ENCODE measurements around the gene PTPRN2. TPM values are rescaled to one million over a fixed set of nuclear protein-coding genes. Genes with fewer than 3 reads are reported as not detected.

PTPRN2 gene
- total RNA-seq, 1 donor from 2014 or later: 1.8 TPM

DNA sequence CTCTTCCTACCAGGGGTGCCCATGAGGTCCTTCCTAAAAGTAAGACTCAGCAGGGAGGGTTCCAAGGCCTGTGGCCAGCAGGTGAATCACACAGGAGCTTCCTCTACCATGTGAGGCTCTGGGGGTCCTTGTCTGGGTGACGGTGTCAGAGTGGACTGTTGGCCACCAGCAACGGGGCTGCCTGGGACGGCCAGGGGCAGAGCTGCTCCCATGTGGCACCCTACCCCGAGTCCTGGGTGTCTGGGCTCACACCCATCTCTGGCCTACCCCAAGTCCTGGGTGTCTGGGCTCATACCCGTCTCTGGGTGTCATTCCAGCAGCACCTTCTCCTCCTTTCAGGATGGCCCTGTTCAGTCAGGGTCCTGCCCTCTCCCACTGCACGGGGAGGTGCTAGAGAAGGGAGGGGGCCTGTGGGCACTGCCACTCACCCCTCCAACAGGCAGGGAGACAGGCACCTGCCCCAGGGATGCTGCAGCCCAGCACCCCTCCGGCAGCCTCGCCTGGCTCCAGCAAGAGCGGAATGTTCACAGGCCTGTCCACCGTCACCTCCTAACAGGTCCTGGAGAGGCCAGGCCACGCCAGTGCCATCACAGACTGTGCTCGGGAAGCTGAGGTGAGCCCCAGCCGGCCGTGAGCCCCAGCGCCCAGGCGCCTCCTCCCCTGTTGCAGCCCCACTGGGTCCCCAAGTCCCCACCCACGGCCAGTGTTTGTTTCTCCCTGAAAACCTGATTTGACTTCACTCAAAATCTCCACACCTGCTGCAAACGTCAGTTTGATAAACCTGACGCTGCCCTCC is 143.7 kb downstream of the PTPRN2 start:
- intact Hi-C loops (cut with micrococcal nuclease): no loop called here
- H3K27me3 Mint-ChIP-seq: no peaks in the 10 kb centered on the region
- no peak for DNase-seq
- TF ChIP-seq, protein P1, sequence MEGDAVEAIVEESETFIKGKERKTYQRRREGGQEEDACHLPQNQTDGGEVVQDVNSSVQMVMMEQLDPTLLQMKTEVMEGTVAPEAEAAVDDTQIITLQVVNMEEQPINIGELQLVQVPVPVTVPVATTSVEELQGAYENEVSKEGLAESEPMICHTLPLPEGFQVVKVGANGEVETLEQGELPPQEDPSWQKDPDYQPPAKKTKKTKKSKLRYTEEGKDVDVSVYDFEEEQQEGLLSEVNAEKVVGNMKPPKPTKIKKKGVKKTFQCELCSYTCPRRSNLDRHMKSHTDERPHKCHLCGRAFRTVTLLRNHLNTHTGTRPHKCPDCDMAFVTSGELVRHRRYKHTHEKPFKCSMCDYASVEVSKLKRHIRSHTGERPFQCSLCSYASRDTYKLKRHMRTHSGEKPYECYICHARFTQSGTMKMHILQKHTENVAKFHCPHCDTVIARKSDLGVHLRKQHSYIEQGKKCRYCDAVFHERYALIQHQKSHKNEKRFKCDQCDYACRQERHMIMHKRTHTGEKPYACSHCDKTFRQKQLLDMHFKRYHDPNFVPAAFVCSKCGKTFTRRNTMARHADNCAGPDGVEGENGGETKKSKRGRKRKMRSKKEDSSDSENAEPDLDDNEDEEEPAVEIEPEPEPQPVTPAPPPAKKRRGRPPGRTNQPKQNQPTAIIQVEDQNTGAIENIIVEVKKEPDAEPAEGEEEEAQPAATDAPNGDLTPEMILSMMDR (IDR thresholded peaks at IDR 0.05): no peak
- no peaks in the 10 kb centered on the region for H3K4me1 Mint-ChIP-seq
- POLR2A ChIA-PET: no interaction called here
- CTCF ChIA-PET: no interaction called here
- ATAC-seq (ENCODE audit: low read depth): no peak
- H3K36me3 Mint-ChIP-seq (ENCODE audit: low read depth): no peaks in the 10 kb centered on the region
- H3K9me3 Mint-ChIP-seq: no peaks in the 10 kb centered on the region
- no peak overlapping the region for H3K4me3 Mint-ChIP-seq
- no peak overlapping the region for H3K27ac Mint-ChIP-seq

DNA sequence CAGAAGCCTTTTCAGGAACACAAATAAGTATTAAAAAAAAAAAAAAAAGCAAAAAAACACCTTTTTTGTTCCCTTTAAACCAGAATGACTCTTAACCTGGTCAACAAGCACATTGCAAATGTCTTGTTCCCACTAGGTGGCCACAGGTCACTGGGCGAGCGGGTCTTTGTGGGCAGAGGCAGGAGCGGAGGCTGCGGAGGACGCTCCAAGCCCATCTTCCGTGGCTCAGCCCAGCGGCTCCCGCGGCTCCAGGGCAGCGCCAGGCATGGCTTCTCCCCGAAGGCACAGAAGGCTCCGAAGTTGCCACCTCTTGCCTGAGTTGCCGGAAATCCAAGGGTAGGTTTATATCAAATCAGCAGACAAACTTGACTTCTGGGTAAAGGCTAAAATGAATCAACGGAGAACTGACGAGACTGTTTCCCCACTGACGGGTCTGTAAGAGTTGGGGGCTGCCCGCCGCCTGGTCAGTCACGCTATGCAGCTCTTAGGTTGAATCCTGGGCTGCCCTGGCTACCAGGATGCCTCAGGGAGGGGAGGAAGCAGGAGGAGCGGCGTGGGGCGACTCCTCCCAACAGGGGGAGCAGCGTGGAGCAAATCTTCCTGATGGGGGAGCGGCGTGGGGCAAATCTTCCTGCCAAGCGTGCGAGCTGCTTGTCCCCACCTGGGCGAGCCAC is 144.5 kb downstream of the PTPRN2 start:
- Mint-ChIP-seq H3K4me1 (no peaks in the 10 kb centered on the region), H3K27me3 (no peaks in the 10 kb centered on the region), H3K4me3 (no peak overlapping the region), H3K9me3 (no peaks in the 10 kb centered on the region), H3K36me3 (ENCODE audit: low read depth) (no peaks in the 10 kb centered on the region), H3K27ac (no peak overlapping the region)
- DNase-seq: no peak
- POLR2A ChIA-PET: no interaction called here
- TF ChIP-seq, protein P1 (IDR thresholded peaks at IDR 0.05): no peak
- intact Hi-C loops (cut with micrococcal nuclease): no loop called here
- ATAC-seq (ENCODE audit: low read depth): no peak
- CTCF ChIA-PET: no interaction called here

DNA sequence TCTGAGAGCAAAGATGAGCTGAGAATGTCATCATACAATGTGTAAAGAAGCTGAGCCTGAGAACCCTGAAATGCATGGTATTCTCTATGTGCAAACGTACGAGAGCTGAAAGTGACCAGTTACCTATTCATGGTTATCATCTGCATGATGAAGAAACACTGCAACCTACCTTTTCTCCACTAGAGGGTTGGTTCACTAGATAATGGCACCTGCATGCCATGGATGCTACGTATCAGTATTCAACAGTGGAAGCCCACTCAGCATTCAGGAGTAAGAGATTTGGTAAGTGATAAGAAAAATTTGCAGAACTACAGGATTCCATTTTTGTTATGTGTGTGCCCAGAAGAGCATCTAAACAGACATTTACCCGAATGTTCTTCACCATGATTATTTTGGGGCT is 145.4 kb downstream of the PTPRN2 start:
- no peaks in the 10 kb centered on the region for H3K36me3 Mint-ChIP-seq (ENCODE audit: low read depth)
- no peak overlapping the region for H3K4me3 Mint-ChIP-seq
- H3K27me3 Mint-ChIP-seq: peaks cover under 1% of the 10 kb centered on the region
- no peaks in the 10 kb centered on the region for H3K9me3 Mint-ChIP-seq
- no peak overlapping the region for H3K27ac Mint-ChIP-seq
- ATAC-seq (ENCODE audit: low read depth) (no peak), DNase-seq (no peak)
- H3K4me1 Mint-ChIP-seq: no peaks in the 10 kb centered on the region
- ChIA-PET POLR2A (no interaction called here), CTCF (no interaction called here)
- TF ChIP-seq, protein P1 (IDR thresholded peaks at IDR 0.05): no peak
- intact Hi-C loops (cut with micrococcal nuclease): no loop called here

DNA sequence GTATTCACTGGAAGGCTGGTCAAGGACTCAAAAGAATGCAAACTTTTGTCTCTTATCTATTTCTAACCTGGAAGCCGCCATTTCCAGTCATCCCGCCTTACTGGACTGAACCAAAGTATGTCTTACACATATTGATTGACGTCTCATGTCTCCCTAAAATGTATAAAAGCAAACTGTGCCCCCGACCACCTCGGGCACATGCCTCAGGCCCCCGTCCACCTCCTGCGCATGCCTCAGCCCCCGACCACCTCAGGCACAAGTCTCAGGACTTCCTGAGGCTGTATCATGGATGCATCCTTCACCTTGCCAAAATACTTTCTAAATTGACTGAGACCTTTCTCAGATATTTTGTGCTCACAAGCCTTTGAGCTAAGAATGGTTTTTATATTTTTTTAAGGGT is 148.6 kb downstream of the PTPRN2 start:
- TF ChIP-seq, protein P1 (IDR thresholded peaks at IDR 0.05): no peak
- ATAC-seq (ENCODE audit: low read depth) (no peak), DNase-seq (no peak)
- POLR2A ChIA-PET: no interaction called here
- Mint-ChIP-seq H3K27me3 (peaks cover 5% of the 10 kb centered on the region), H3K36me3 (ENCODE audit: low read depth) (no peaks in the 10 kb centered on the region), H3K27ac (no peak overlapping the region), H3K9me3 (peaks cover 3% of the 10 kb centered on the region), H3K4me3 (no peak overlapping the region), H3K4me1 (no peaks in the 10 kb centered on the region)
- CTCF ChIA-PET: no interaction called here
- intact Hi-C loops (cut with micrococcal nuclease): no loop called here
